ENCODE results near the gene MSL1. TPM values are rescaled to one million over a fixed set of nuclear protein-coding genes. Genes with fewer than 3 reads are reported as not detected.

The MSL1 gene
- total and polyA plus RNA-seq, 2 of the 13 experiments (the other 11 are each of a cell fraction or from before 2014, with no cell fraction given): 63.8 to 88.5 TPM

DNA sequence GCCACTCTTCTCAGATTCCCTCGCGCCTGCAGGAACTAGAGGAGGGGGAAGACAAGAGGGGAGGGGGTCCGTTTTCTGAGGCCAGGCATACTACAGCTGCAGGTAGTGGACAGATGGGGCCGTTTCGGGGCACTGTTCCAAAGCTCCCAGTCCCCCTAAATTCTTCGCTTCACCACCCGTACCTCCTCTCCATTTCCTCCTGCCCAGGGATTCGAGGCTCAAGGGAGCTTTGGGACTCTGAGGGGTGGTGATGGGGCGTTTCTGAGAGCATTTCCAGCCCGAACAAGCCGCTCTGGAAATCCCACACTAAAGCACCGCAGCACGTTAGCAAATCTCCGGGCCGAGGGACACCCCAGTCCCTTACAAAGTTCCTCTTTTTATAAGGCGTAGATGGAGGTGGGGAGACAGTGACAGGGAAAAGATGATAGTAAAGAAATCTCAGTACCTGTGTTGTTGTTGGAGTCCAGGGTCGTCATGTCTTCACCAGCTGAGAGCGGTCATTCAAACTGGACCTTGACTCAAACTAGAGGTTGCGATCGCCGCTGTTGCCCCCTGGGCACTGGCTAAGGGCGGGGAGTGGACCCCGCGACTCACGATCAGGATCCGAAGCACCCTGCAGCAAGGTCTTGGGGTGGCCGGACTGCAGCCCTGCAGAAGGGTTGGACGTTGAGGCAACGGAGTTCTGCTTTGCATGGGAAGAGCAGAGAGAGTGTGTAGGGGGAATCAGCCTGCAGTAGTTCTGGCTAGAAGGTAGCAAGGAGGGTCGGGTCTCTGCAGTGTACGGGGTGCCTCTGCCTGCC is 22.0 kb upstream of the MSL1 start (continued):
- TF ChIP-seq SIX4 (CRISPR knock-in tag; IDR thresholded peaks at IDR 0.05): no peak
- TF ChIP-seq SMAD1 (CRISPR knock-in tag; IDR thresholded peaks at IDR 0.05; ENCODE audit: borderline replicate concordance, low read depth): peak; percentile 8; the same call in 1 of the 2 replicates
- TF ChIP-seq, protein P1, sequence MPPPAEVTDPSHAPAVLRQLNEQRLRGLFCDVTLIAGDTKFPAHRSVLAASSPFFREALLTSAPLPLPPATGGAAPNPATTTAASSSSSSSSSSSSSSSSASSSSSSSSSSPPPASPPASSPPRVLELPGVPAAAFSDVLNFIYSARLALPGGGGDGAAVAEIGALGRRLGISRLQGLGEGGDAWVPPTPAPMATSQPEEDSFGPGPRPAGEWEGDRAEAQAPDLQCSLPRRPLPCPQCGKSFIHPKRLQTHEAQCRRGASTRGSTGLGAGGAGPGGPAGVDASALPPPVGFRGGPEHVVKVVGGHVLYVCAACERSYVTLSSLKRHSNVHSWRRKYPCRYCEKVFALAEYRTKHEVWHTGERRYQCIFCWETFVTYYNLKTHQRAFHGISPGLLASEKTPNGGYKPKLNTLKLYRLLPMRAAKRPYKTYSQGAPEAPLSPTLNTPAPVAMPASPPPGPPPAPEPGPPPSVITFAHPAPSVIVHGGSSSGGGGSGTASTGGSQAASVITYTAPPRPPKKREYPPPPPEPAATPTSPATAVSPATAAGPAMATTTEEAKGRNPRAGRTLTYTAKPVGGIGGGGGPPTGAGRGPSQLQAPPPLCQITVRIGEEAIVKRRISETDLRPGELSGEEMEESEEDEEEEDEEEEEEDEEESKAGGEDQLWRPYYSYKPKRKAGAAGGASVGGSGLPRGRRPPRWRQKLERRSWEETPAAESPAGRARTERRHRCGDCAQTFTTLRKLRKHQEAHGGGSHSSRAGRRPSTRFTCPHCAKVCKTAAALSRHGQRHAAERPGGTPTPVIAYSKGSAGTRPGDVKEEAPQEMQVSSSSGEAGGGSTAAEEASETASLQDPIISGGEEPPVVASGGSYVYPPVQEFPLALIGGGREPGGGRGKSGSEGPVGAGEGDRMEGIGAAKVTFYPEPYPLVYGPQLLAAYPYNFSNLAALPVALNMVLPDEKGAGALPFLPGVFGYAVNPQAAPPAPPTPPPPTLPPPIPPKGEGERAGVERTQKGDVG (CRISPR knock-in tag; IDR thresholded peaks at IDR 0.05; ENCODE audit: borderline replicate concordance): peak; percentile 24
- 0 out of 2 replicates have a peak, but pooled peaks have one; percentile 6 for TF ChIP-seq ZNF713 (CRISPR knock-in tag; IDR thresholded peaks at IDR 0.05)
- TF ChIP-seq, protein P2, sequence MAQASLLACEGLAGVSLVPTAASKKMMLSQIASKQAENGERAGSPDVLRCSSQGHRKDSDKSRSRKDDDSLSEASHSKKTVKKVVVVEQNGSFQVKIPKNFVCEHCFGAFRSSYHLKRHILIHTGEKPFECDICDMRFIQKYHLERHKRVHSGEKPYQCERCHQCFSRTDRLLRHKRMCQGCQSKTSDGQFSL (CRISPR knock-in tag; IDR thresholded peaks at IDR 0.05): no peak
- no peak for TF ChIP-seq ZNF136 (CRISPR knock-in tag; IDR thresholded peaks at IDR 0.05; ENCODE audit: low read depth)

DNA sequence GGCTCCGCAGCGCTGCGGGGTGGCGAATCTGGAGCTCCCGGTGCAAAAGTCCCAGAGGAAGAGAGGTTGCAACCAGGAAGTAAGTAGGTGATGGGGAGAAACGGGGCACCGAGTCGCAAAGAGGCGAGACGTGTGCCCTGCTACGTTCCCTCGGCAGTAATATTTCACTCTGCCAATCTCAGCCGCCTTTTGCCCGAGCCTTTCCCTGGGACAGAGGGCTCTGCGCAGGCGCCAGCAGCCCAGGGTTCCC is 21.4 kb upstream of the MSL1 start, which contains the start of gene NR1D1:
Gene NR1D1, minus strand, starts transcription at position 171 of the 250 bp plus-strand sequence. CDS start 495 bp downstream, outside the sequence.
- Histone ChIP-seq H3K9me3 (ENCODE audit: low read length) (no peaks in the 10 kb centered on the region), H3K36me3 (replicated peaks in 1 of 2; ENCODE audit: control insufficient read depth in 1 of 2, insufficient read depth in 2 of 2, low read length in 2 of 2) (peaks cover 13 to 22% of the 10 kb centered on the region in 2 experiments), H4K20me1 (ENCODE audit: insufficient read depth, low read length) (no peaks in the 10 kb centered on the region), H3K4me1 (ENCODE audit: insufficient read depth, low read length) (peaks cover 80% of the 10 kb centered on the region), H3K79me2 (ENCODE audit: insufficient read depth, low read length) (peaks cover 18% of the 10 kb centered on the region), H3K4me3 (replicated peaks in 1 of 3; ENCODE audit: insufficient read depth in 1 of 3, low read depth in 2 of 3, low read length in 3 of 3) (peak within 1 kb of the TSS; percentile 72 to 86 (median 79)), H3K27ac (ENCODE audit: extremely low read length, insufficient read depth, low read length) (peak within 1 kb of the TSS; percentile 95), H3K9ac (ENCODE audit: insufficient read depth, low read depth, low read length) (peak within 1 kb of the TSS; percentile 94), H2AFZ (ENCODE audit: low read length) (no peak within 1 kb of the TSS), H3K4me2 (ENCODE audit: low read depth, low read length) (peak within 1 kb of the TSS; percentile 94), H3K27me3 (ENCODE audit: control insufficient read depth in 1 of 2, insufficient read depth in 2 of 2, low read length in 2 of 2) (no peaks in the 10 kb centered on the region; a peak in 1 of 5 replicates)
- in situ Hi-C loops (cut with HindIII; ENCODE audit: extremely low pct_ligation_motif_present, low pct_unique_long_range_greater_than_20kb) (no loop called here), intact Hi-C loops (cut with micrococcal nuclease; ENCODE audit: unreplicated experiment) (loop anchor here (10.0 kb wide), 1 partner anchor 176 kb away; the partner anchor contains the start of genes LRRC3C and ORMDL3)
- CTCF ChIA-PET (ENCODE audit: low intra/inter-chr PET ratio, low total read pairs): no interaction called here
- FAIRE-seq (no peak), ATAC-seq (no peak), DNase-seq (ENCODE audit: low spot score) (no peak)
- POLR2A ChIA-PET: interaction anchor here (0.5 to 8.1 kb wide), 32 partner anchors 8 to 1588 kb away, joined by 3 to 568 read pairs (median 5); partner anchors contain the start of genes CASC3, CDK12, CSF3 and EIF1
- 0% methylated on average over 12 of the region's 16 CpGs for WGBS (ENCODE audit: low lambda C conversion rate)
- BruUV-seq (replicated peaks): no TSS peak
- TF ChIP-seq ZNF12 (CRISPR knock-in tag; IDR thresholded peaks at IDR 0.05): no peak
- no peak for TF ChIP-seq NPAS2 (CRISPR knock-in tag; IDR thresholded peaks at IDR 0.05; ENCODE audit: borderline replicate concordance)
- TF ChIP-seq RFX3 (CRISPR knock-in tag; IDR thresholded peaks at IDR 0.05): no peak
- TF ChIP-seq, protein P3, sequence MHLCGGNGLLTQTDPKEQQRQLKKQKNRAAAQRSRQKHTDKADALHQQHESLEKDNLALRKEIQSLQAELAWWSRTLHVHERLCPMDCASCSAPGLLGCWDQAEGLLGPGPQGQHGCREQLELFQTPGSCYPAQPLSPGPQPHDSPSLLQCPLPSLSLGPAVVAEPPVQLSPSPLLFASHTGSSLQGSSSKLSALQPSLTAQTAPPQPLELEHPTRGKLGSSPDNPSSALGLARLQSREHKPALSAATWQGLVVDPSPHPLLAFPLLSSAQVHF (CRISPR knock-in tag; IDR thresholded peaks at IDR 0.05): no peak
- TF ChIP-seq, protein P4, sequence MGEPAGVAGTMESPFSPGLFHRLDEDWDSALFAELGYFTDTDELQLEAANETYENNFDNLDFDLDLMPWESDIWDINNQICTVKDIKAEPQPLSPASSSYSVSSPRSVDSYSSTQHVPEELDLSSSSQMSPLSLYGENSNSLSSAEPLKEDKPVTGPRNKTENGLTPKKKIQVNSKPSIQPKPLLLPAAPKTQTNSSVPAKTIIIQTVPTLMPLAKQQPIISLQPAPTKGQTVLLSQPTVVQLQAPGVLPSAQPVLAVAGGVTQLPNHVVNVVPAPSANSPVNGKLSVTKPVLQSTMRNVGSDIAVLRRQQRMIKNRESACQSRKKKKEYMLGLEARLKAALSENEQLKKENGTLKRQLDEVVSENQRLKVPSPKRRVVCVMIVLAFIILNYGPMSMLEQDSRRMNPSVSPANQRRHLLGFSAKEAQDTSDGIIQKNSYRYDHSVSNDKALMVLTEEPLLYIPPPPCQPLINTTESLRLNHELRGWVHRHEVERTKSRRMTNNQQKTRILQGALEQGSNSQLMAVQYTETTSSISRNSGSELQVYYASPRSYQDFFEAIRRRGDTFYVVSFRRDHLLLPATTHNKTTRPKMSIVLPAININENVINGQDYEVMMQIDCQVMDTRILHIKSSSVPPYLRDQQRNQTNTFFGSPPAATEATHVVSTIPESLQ (CRISPR knock-in tag; conservative IDR thresholded peaks at IDR 0.05): no peak
- no peak for TF ChIP-seq YEATS2 (CRISPR knock-in tag; IDR thresholded peaks at IDR 0.05; ENCODE audit: borderline replicate concordance)
- TF ChIP-seq, protein P5, sequence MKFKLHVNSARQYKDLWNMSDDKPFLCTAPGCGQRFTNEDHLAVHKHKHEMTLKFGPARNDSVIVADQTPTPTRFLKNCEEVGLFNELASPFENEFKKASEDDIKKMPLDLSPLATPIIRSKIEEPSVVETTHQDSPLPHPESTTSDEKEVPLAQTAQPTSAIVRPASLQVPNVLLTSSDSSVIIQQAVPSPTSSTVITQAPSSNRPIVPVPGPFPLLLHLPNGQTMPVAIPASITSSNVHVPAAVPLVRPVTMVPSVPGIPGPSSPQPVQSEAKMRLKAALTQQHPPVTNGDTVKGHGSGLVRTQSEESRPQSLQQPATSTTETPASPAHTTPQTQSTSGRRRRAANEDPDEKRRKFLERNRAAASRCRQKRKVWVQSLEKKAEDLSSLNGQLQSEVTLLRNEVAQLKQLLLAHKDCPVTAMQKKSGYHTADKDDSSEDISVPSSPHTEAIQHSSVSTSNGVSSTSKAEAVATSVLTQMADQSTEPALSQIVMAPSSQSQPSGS (CRISPR knock-in tag; IDR thresholded peaks at IDR 0.05): no peak
